Endothelial cell of umbilical vein (primary cell): Measurements from ENCODE around the gene MESD. TPM values are rescaled to one million over a fixed set of nuclear protein-coding genes. Genes with fewer than 3 reads are reported as not detected.

Experiments used
- BruUV-seq: library from RNA; stranded (reverse); fragments of 400-500 nt; replicated peaks from 2 replicates; lab custom pipeline; 2021; lab: Mats Ljungman, UMichigan
- CTCF ChIA-PET: fragments of 300-600, 350-600 bp; sonication (Branson Sonifier 250); formaldehyde crosslinking; loops from one replicate; lab custom pipeline; 2021; ENCODE audit warnings: antibody characterized with exemption, inconsistent platforms; lab: Charles Lee
- POLR2A ChIA-PET: fragments of 300-600, 350-600 bp; sonication (Branson Sonifier 250); formaldehyde crosslinking; loops from one replicate; lab custom pipeline; 2021; ENCODE audit warnings: antibody characterized with exemption, inconsistent platforms; lab: Charles Lee
- DNase-seq: peaks from one replicate; pipeline ENCODE4 v3.0.0-alpha.2; 2011; ENCODE audit warnings: low read depth, low spot score
- FAIRE-seq: peaks from 2 replicates; lab custom pipeline; 2011; peaks lifted over from hg19 to GRCh38; lab: Jason Lieb, UNC
- H2AFZ ChIP-seq: 2 replicates; pipeline ENCODE4 v1.6.0; 2012; ENCODE audit warnings: low read depth, low read length, control low read depth, inconsistent platforms
- H3K27ac ChIP-seq: 2 replicates; pipeline ENCODE4 v1.5.1; 2011; ENCODE audit warnings: low read depth, mild to moderate bottlenecking, control low read depth, low read length, moderate library complexity; ENCODE audit not compliant: insufficient read depth
- H3K27me3 ChIP-seq, 2 experiments: 2 replicates each; pipeline versions ENCODE4 v1.6.0 to v1.6.1; 2011; ENCODE audit warnings: low read length in 2 of 2, mixed read lengths in 1 of 2; ENCODE audit not compliant: control insufficient read depth in 2 of 2, insufficient read depth in 2 of 2
- H3K36me3 ChIP-seq, 2 experiments: 2 replicates in 1 of 2; 3 replicates in 1 of 2; pipeline ENCODE4 v1.5.1; 2011; ENCODE audit warnings: low read length in 2 of 2, mild to moderate bottlenecking in 1 of 2, moderate library complexity in 1 of 2; ENCODE audit not compliant: control insufficient read depth in 2 of 2, insufficient read depth in 2 of 2; ENCODE audit errors: extremely low read depth in 1 of 2
- H3K4me1 ChIP-seq: 3 replicates; pipeline ENCODE4 v1.5.1; 2011; ENCODE audit warnings: mild to moderate bottlenecking, low read length; ENCODE audit not compliant: control insufficient read depth, insufficient read depth; ENCODE audit errors: extremely low read depth
- H3K4me2 ChIP-seq: 2 replicates; pipeline ENCODE4 v1.6.1; 2011; ENCODE audit warnings: low read length, control low read depth, mixed read lengths; ENCODE audit not compliant: insufficient read depth
- H3K4me3 ChIP-seq, 3 experiments: fragments of 200-600 bp in 1 of 3; sonication (generic), shearing (Covaris generic) in 1 of 3; replicated peaks in 1 of 3; 2 replicates each; pipeline ENCODE4 v1.5.1; 2011 to 2016; ENCODE audit warnings: control low read depth in 3 of 3, low read length in 3 of 3, mild to moderate bottlenecking in 2 of 3, inconsistent platforms in 1 of 3, low read depth in 1 of 3, moderate library complexity in 1 of 3; ENCODE audit not compliant: insufficient read depth in 1 of 3
- H3K79me2 ChIP-seq: 2 replicates; pipeline ENCODE4 v1.6.0; 2012; ENCODE audit warnings: low read length, inconsistent platforms; ENCODE audit not compliant: control insufficient read depth, insufficient read depth
- H3K9ac ChIP-seq: replicated peaks from 2 replicates; pipeline ENCODE3; 2011; ENCODE audit warnings: low read length, control low read depth; ENCODE audit not compliant: insufficient read depth; ENCODE audit errors: extremely low read depth
- H3K9me1 ChIP-seq: replicated peaks from 3 replicates; pipeline ENCODE4 v1.6.0; 2011; ENCODE audit warnings: mild to moderate bottlenecking, low read length; ENCODE audit not compliant: control insufficient read depth, insufficient read depth; ENCODE audit errors: extremely low read depth
- H3K9me3 ChIP-seq: replicated peaks from 2 replicates; pipeline ENCODE4 v1.5.1; 2012; ENCODE audit warnings: low read length, inconsistent platforms; ENCODE audit not compliant: control insufficient read depth, insufficient read depth
- H4K20me1 ChIP-seq: replicated peaks from 2 replicates; pipeline ENCODE3; 2011; ENCODE audit warnings: mild to moderate bottlenecking, low read length; ENCODE audit not compliant: control insufficient read depth, insufficient read depth; ENCODE audit errors: extremely low read depth
- EZH2 ChIP-seq: IDR thresholded peaks from 2 replicates; pipeline ENCODE4 v1.6.1; 2012; ENCODE audit warnings: borderline replicate concordance, low read depth, mild to moderate bottlenecking, moderate library complexity, low read length, inconsistent platforms; ENCODE audit not compliant: severe bottlenecking
- GATA2 ChIP-seq: IDR thresholded peaks from 2 replicates; pipeline ENCODE4 v1.7.0; 2011; ENCODE audit warnings: low read depth, mild to moderate bottlenecking, moderate library complexity, mixed read lengths, low read length; ENCODE audit not compliant: insufficient read length, insufficient read depth
- JUN ChIP-seq: IDR thresholded peaks from 2 replicates; pipeline ENCODE4 v1.6.1; 2011; ENCODE audit warnings: borderline replicate concordance, low read depth; ENCODE audit not compliant: insufficient read length, insufficient read depth
- MYC ChIP-seq: IDR thresholded peaks from one replicate; pipeline ENCODE4 v1.6.1; 2011; ENCODE audit warnings: mild to moderate bottlenecking, low read depth, low read length
- dilution Hi-C: fragments of 300-500 bp; cut with MboI; formaldehyde crosslinking; loops from one replicate; pipeline ENCODE4 v1.15.0; 2019; ENCODE audit warnings: low sequenced_read_pairs; ENCODE audit not compliant: extremely low pct_ligation_motif_present
- intact Hi-C: fragments of 100-400 bp; cut with micrococcal nuclease; formaldehyde crosslinking; loops from one replicate; pipeline ENCODE4 v1.10.0; 2022
- polyA plus RNA-seq, 4 experiments: library from polyadenylated mRNA; depleted of rRNA in 3 of 4; stranded (reverse) in 3 of 4; unstranded in 1 of 4; fragments of >200 nt; gene quantifications; 2 replicates each; pipeline versions ENCODE4 v1.2.1 to v1.2.3, GENCODE V29; 2011 to 2012; ENCODE audit warnings: missing spikeins in 1 of 4
- total RNA-seq: library from RNA; stranded (reverse); gene quantifications from 2 replicates; pipeline ENCODE4 v1.2.3, GENCODE V29; 2021
- TF ChIP-seq, protein P1 (sequence below), 2 donors: IDR thresholded peaks; 1 replicate in 1 of 2; 2 replicates in 1 of 2; pipeline ENCODE4 v1.5.1; 2011; ENCODE audit warnings: low read length in 2 of 2, mild to moderate bottlenecking in 2 of 2, moderate library complexity in 2 of 2, control low read depth in 1 of 2, inconsistent platforms in 1 of 2, low read depth in 1 of 2; ENCODE audit not compliant: insufficient read depth in 1 of 2; ENCODE audit errors: extremely low read depth in 1 of 2

The MESD gene
- total and polyA plus RNA-seq, 2 donors (not counting 3 experiments of a cell fraction or from before 2014, with no cell fraction given) = 12.8 to 30.5 TPM

DNA sequence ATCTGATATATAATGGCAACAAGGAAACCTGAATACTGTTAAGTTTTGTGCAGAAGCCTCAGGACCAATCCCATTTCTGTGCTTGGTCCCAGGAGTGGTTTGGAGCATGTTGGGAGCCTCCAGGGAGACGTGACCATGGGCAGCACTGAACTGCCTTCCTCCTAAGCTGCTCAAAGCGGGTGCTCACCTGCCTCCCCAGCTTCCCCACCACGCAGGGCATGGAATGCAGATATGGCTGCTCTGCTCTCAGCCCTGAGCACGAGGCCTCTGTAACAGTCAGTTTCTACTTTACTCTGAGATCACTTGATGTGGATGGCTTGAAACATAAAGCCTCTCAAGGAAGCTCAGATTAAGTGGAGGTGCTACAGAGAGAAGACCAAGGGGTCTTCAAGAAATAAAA is 49.3 kb downstream of the MESD start:
- FAIRE-seq (no peak), DNase-seq (no peak)
- H3K4me1 ChIP-seq = peaks cover 2% of the 10 kb centered on the region
- no peak overlapping the region for H3K9ac ChIP-seq
- H3K9me1 ChIP-seq = no peaks in the 10 kb centered on the region
- CTCF ChIA-PET = interaction anchor here (0.8 to 1.2 kb wide), 2 partner anchors 164 to 373 kb away, joined by 3 to 4 read pairs; no protein-coding TSS in a partner anchor
- dilution Hi-C loops (no loop called here), intact Hi-C loops (no loop called here)
- H3K9me3 ChIP-seq = no peaks in the 10 kb centered on the region
- no peak overlapping the region for H3K4me2 ChIP-seq
- TF ChIP-seq MYC = no peak
- TF ChIP-seq, protein P1, sequence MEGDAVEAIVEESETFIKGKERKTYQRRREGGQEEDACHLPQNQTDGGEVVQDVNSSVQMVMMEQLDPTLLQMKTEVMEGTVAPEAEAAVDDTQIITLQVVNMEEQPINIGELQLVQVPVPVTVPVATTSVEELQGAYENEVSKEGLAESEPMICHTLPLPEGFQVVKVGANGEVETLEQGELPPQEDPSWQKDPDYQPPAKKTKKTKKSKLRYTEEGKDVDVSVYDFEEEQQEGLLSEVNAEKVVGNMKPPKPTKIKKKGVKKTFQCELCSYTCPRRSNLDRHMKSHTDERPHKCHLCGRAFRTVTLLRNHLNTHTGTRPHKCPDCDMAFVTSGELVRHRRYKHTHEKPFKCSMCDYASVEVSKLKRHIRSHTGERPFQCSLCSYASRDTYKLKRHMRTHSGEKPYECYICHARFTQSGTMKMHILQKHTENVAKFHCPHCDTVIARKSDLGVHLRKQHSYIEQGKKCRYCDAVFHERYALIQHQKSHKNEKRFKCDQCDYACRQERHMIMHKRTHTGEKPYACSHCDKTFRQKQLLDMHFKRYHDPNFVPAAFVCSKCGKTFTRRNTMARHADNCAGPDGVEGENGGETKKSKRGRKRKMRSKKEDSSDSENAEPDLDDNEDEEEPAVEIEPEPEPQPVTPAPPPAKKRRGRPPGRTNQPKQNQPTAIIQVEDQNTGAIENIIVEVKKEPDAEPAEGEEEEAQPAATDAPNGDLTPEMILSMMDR (IDR thresholded peaks at IDR 0.05; ENCODE audit: extremely low read depth in 1 of 2, insufficient read depth in 1 of 2, low read depth in 1 of 2, low read length in 2 of 2) = no peak
- no peak for TF ChIP-seq GATA2
- no peak for TF ChIP-seq EZH2
- TF ChIP-seq JUN = no peak
- no peak overlapping the region for H3K27ac ChIP-seq
- H3K27me3 ChIP-seq = no peaks in the 10 kb centered on the region
- peaks cover 1 to 3% of the 10 kb centered on the region in 2 experiments for H3K36me3 ChIP-seq
- BruUV-seq = no TSS peak
- no peak overlapping the region for H2AFZ ChIP-seq
- no peak overlapping the region for H3K4me3 ChIP-seq
- no peaks in the 10 kb centered on the region for H3K79me2 ChIP-seq
- POLR2A ChIA-PET = no interaction called here
- no peaks in the 10 kb centered on the region for H4K20me1 ChIP-seq

DNA sequence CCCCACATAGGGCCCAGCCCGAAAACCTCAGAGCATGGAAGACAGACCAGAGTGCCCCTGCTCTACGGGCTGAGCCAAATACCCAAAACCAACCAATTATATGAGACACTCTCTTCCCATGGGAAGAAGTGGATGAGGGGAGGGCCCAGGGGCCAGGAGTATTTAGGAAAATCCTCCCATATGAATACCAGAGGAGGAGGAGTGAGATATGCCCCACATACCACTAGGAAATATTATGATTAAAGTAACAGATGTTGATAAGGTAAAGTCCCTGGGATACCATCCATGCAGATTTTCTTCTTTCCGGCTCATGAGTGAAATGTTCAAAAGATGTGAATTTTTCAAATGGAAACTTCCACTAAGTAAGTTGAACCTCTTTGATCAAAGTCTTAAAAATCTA is 50.4 kb downstream of the MESD start:
- dilution Hi-C loops = no loop called here
- Histone ChIP-seq H3K4me3 (no peak overlapping the region), H4K20me1 (no peaks in the 10 kb centered on the region), H3K27ac (no peak overlapping the region), H3K9ac (no peak overlapping the region), H3K4me2 (no peak overlapping the region), H3K79me2 (no peaks in the 10 kb centered on the region), H3K4me1 (peaks cover 13% of the 10 kb centered on the region), H3K9me3 (no peaks in the 10 kb centered on the region), H2AFZ (no peak overlapping the region), H3K9me1 (no peaks in the 10 kb centered on the region), H3K27me3 (no peaks in the 10 kb centered on the region), H3K36me3 (peaks cover 1 to 3% of the 10 kb centered on the region in 2 experiments)
- no TSS peak for BruUV-seq
- no peak for DNase-seq
- intact Hi-C loops = loop anchor here (10.0 kb wide), 1 partner anchor 1054 kb away; no protein-coding TSS in a partner anchor
- peak; percentile 24 for FAIRE-seq
- ChIA-PET CTCF (interaction anchor here (0.8 to 1.2 kb wide), 5 partner anchors 31 to 372 kb away, joined by 3 to 4 read pairs (median 4); partner anchors contain the start of gene CEMIP), POLR2A (no interaction called here)
- no peak for TF ChIP-seq JUN
